ENCODE measurements around the gene ZRANB3.

DNA sequence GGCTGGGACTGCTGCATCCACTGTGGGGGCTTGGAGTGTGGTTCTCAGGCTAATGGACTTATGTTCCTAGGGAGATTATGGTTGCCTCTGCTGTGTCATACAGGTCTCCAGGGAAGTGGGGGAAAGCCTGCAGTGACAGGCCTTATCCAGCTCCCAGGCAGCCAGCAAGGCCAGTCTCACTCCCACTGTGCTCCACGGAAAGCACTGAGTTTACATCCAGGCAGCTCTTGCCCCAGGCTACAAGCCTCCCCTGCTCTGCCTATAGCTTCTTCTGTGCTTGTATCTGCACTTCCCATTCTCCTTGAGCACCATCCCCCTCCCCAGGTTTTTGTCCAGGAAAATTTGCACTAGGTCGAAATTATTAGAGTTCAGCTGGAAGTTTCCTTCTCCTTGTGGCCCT is 231.9 kb downstream of the ZRANB3 start:
- no peak for TF ChIP-seq CTCF (conservative IDR thresholded peaks at IDR 0.05; ENCODE audit: low read depth, low read length)
- no peak for TF ChIP-seq EZH2 (IDR thresholded peaks at IDR 0.05; ENCODE audit: borderline replicate concordance, low read depth, low read length, poor library complexity, severe bottlenecking)

Data from A673 (cell line).